ENCODE measurements around the gene NDUFA9. TPM values are rescaled to one million over a fixed set of nuclear protein-coding genes. Genes with fewer than 3 reads are reported as not detected.

Gene NDUFA9
- total and polyA plus RNA-seq, 2 of the 13 experiments (the other 11 are each of a cell fraction or from before 2014, with no cell fraction given) = 68.0 to 150 TPM

- FAIRE-seq = no peak
- CTCF ChIA-PET (ENCODE audit: low intra/inter-chr PET ratio, low total read pairs) = no interaction called here
These were observed 27.4 kb upstream of the NDUFA9 start for GRCh38 chr12:4621511-4621910.

More at GRCh38 chr12:4621511-4621910, 27.4 kb upstream of the NDUFA9 start:
- TF ChIP-seq ETS1 (CRISPR knock-in tag; IDR thresholded peaks at IDR 0.05) = no peak
- TF ChIP-seq ARID5B (CRISPR knock-in tag; IDR thresholded peaks at IDR 0.05) = no peak
- no peak for TF ChIP-seq TAF1 (CRISPR knock-in tag; IDR thresholded peaks at IDR 0.05)
- TF ChIP-seq NR2F2 (IDR thresholded peaks at IDR 0.05; ENCODE audit: borderline replicate concordance, low read depth) = no peak
- no peak for TF ChIP-seq RARG (CRISPR knock-in tag; IDR thresholded peaks at IDR 0.05; ENCODE audit: low read depth)
- no peak for TF ChIP-seq ZNF432 (CRISPR knock-in tag; IDR thresholded peaks at IDR 0.05; ENCODE audit: borderline replicate concordance)
- no peak for TF ChIP-seq NFE2L2 (IDR thresholded peaks at IDR 0.05; ENCODE audit: low read length)
- no peak for TF ChIP-seq U2AF1 (optimal IDR thresholded peaks at IDR 0.05; ENCODE audit: low read depth, low read length)
- TF ChIP-seq ZNF710 (CRISPR knock-in tag; IDR thresholded peaks at IDR 0.05; ENCODE audit: borderline replicate concordance) = no peak
- TF ChIP-seq ARNTL (CRISPR knock-in tag; IDR thresholded peaks at IDR 0.05) = no peak
- no peak for TF ChIP-seq SAFB2 (CRISPR knock-in tag; IDR thresholded peaks at IDR 0.05; ENCODE audit: borderline replicate concordance, low read depth)
- no peak for TF ChIP-seq CHD2 (IDR thresholded peaks at IDR 0.05; ENCODE audit: low read depth, low read length)
- no peaks in the 10 kb centered on the region for H4K20me1 ChIP-seq (ENCODE audit: insufficient read depth, low read length)
- no peaks in the 10 kb centered on the region for H3K9me3 ChIP-seq (ENCODE audit: low read length)
- DNase-seq (ENCODE audit: low spot score) (no peak), ATAC-seq (no peak)
- H3K36me3 ChIP-seq (replicated peaks in 1 of 2; ENCODE audit: control insufficient read depth in 1 of 2, insufficient read depth in 2 of 2, low read length in 2 of 2) = no peaks in the 10 kb centered on the region
- H3K9ac ChIP-seq (ENCODE audit: insufficient read depth, low read depth, low read length) = no peak overlapping the region
- H3K79me2 ChIP-seq (ENCODE audit: insufficient read depth, low read length) = no peaks in the 10 kb centered on the region
- intact Hi-C loops (cut with micrococcal nuclease; ENCODE audit: unreplicated experiment) = no loop called here
- no peak overlapping the region for H3K4me2 ChIP-seq (ENCODE audit: low read depth, low read length)
- POLR2A ChIA-PET = no interaction called here
- no TSS peak for BruUV-seq (replicated peaks)
- in situ Hi-C loops (cut with HindIII; ENCODE audit: extremely low pct_ligation_motif_present, low pct_unique_long_range_greater_than_20kb) = no loop called here
- no peak overlapping the region for H3K4me3 ChIP-seq (replicated peaks in 1 of 3; ENCODE audit: insufficient read depth in 1 of 3, low read depth in 2 of 3, low read length in 3 of 3)
- H3K27me3 ChIP-seq (ENCODE audit: control insufficient read depth in 1 of 2, insufficient read depth in 2 of 2, low read length in 2 of 2) = peaks cover 0 to 2% of the 10 kb centered on the region in 2 experiments; a peak in 1 of 5 replicates
- 30% methylated on average over 3 of the region's 3 CpGs for WGBS (ENCODE audit: low lambda C conversion rate)
- H3K27ac ChIP-seq (ENCODE audit: extremely low read length, insufficient read depth, low read length) = no peak overlapping the region
- no peak overlapping the region for H2AFZ ChIP-seq (ENCODE audit: low read length)
- no peaks in the 10 kb centered on the region for H3K4me1 ChIP-seq (ENCODE audit: insufficient read depth, low read length)
